ENCODE results near the gene MPC1.
A peak's percentile ranks its signal among the peaks of the same experiment; 100 is the strongest.
"Not testable (repeated sequence)": the region's sequence is repeated elsewhere in the genome, so short reads cannot be mapped to it uniquely, and the experiment has no call there.

MPC1 gene

GRCh38 chr6:166408936-166409755 is 26.4 kb upstream of the MPC1 start:
- TF ChIP-seq, protein P1, sequence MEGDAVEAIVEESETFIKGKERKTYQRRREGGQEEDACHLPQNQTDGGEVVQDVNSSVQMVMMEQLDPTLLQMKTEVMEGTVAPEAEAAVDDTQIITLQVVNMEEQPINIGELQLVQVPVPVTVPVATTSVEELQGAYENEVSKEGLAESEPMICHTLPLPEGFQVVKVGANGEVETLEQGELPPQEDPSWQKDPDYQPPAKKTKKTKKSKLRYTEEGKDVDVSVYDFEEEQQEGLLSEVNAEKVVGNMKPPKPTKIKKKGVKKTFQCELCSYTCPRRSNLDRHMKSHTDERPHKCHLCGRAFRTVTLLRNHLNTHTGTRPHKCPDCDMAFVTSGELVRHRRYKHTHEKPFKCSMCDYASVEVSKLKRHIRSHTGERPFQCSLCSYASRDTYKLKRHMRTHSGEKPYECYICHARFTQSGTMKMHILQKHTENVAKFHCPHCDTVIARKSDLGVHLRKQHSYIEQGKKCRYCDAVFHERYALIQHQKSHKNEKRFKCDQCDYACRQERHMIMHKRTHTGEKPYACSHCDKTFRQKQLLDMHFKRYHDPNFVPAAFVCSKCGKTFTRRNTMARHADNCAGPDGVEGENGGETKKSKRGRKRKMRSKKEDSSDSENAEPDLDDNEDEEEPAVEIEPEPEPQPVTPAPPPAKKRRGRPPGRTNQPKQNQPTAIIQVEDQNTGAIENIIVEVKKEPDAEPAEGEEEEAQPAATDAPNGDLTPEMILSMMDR (IDR thresholded peaks at IDR 0.05; ENCODE audit: low read depth, low read length): no peak
- H3K4me3 ChIP-seq (ENCODE audit: low read depth, low read length): no peak overlapping the region

DNA sequence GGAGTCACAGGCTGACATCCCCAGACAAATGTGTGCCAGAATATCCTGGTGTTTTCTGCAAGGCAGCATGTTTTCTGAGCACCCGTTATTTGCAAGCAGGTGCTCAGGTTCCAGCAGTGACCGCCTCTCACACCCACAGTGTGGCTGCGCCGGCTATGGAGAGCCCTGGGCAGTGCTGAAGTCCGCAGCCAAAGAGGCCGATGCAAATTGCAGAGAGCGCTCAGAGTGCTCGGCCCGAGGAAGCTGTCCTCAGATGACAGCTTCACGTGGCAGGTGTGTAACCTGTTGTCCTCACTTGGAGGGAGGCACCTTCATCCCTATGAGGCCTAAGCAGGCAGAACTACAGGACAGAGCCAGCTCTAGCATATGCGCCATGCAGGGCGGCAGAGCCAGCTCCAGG is 23.5 kb upstream of the MPC1 start:
- TF ChIP-seq, protein P1 (IDR thresholded peaks at IDR 0.05; ENCODE audit: low read depth, low read length): no peak
- no peak overlapping the region for H3K4me3 ChIP-seq (ENCODE audit: low read depth, low read length)

DNA sequence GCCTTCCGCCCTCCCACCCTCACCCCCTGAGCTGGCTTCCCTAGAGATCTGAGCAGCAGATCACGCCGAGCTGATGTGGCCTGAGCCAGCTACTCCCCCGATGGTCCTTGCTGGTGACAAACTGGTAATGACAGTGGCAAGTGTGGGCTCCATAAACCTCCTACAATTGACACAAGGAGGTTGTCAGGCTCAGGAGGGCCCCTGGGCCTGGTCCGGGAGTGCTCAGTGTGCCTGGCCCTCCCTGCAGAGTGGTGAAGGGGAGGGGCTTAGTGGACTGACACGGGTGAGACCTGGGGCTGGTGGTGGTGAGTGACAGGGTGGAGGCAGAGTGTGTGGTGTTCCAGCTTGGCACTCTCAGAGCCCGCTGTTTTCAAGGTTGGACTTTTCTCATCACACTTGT is 22.6 kb upstream of the MPC1 start:
- TF ChIP-seq, protein P1 (IDR thresholded peaks at IDR 0.05; ENCODE audit: low read depth, low read length): no peak
- no peak overlapping the region for H3K4me3 ChIP-seq (ENCODE audit: low read depth, low read length)

DNA sequence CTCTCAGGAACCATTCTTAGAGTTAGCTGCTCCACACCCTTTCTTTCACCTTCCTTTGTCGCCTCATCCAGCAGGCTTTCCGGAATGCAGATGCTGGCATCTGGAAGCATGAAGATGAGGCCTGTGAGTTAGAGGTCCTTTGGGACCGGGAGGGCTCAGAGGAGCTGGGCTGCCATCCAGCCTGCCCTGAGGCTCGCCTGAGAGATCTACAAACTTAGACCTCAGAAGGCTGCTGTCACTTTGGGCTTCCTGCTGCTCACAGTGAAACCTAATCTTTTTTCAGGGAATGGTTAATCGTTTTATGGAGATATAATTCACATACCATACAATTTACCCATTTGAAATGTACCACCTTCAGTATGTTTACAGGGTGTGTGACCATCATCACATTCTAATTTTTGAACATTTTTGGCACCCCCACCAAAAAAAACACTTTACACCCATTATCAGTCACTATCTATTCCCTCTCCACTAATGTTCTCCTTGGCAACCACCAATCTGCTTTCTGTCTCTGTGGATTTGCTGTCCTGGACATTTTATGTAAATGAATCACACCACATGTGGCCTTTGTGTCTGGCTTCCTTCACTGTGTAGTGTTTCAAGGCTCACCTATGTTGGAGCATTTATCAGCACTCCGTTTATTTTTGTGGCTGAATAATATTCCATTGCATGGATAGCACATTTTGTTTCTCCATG is 20.0 kb upstream of the MPC1 start:
- TF ChIP-seq, protein P1 (IDR thresholded peaks at IDR 0.05; ENCODE audit: low read depth, low read length): no peak
- H3K4me3 ChIP-seq (ENCODE audit: low read depth, low read length): no peak overlapping the region

DNA sequence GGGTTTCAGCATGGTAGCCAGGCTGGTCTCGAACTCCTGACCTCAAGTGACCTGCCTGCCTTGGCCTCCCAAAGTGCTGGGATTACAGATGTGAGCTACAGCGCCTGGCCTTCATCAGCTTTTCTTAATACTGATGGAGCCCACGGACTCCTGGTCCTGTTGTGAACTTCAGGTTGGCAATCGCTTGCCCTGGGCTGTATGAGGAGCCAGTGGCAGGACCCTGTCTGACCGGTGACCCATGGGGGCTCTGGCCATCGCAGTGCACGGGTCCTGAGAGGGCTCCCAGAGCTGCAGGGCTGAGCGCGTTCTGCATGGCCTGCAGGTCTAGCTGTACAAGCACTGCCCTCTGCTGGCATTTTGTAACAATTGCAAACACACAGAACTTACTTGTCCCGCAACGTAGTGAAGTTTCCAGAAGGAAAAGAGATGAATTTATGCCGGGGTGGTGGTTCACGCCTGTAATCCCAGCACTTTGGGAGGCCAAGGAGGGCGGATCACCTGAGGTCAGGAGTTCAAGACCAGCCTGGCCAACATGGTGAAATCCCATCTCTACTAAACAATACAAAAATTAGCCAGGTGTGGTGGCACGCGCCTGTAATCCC is 18.0 kb upstream of the MPC1 start:
- TF ChIP-seq, protein P1 (IDR thresholded peaks at IDR 0.05; ENCODE audit: low read depth, low read length): peak; percentile 59
- H3K4me3 ChIP-seq (ENCODE audit: low read depth, low read length): not testable (repeated sequence)

DNA sequence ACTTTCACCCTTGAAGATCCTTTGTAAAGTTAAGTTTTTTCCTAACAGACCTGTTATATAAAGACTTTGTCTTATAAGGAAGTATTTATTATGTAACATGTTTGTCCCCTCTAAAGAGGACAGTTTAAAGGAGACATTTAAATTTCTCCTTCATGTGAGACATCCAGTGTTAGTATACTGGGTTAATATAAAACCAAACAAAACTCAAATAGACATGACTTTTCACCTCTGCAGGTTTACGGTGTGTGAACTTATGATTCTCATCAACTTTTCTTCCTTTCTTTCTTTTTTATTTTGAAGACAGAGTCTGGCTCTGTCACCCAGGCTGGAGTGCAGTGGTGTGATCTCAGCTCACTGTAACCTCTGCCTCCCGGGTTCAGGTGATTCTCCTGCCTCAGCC is 17.4 kb upstream of the MPC1 start:
- no peak overlapping the region for H3K4me3 ChIP-seq (ENCODE audit: low read depth, low read length)
- TF ChIP-seq, protein P1 (IDR thresholded peaks at IDR 0.05; ENCODE audit: low read depth, low read length): no peak

DNA sequence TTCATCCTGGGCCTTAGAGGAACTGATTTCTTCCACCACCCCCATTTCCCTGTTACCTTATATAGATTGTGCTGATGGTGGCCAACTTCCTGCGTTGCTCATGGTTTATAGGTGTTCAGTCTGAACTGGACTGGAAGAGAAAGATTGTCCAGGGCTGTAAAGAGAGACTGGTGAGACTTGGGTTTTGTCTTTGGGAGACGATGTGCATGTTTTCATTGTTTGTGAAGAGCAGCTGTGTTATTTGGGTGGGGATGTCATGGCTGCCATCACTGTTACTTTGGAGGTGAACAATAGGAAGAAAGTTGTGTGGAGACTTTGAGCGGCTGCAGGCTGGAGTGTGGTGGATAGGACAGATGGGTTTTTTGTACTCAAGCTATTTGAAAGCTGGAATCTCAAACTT is 15.6 kb upstream of the MPC1 start:
- TF ChIP-seq, protein P1 (IDR thresholded peaks at IDR 0.05; ENCODE audit: low read depth, low read length): no peak
- H3K4me3 ChIP-seq (ENCODE audit: low read depth, low read length): no peak overlapping the region

Data from WI38 (cell line).